Measurements from ENCODE around the gene CPSF4L. TPM values are rescaled to one million over a fixed set of nuclear protein-coding genes. Genes with fewer than 3 reads are reported as not detected.

CPSF4L gene
- total RNA-seq, 1 donor from 2014 or later, result not detected

DNA sequence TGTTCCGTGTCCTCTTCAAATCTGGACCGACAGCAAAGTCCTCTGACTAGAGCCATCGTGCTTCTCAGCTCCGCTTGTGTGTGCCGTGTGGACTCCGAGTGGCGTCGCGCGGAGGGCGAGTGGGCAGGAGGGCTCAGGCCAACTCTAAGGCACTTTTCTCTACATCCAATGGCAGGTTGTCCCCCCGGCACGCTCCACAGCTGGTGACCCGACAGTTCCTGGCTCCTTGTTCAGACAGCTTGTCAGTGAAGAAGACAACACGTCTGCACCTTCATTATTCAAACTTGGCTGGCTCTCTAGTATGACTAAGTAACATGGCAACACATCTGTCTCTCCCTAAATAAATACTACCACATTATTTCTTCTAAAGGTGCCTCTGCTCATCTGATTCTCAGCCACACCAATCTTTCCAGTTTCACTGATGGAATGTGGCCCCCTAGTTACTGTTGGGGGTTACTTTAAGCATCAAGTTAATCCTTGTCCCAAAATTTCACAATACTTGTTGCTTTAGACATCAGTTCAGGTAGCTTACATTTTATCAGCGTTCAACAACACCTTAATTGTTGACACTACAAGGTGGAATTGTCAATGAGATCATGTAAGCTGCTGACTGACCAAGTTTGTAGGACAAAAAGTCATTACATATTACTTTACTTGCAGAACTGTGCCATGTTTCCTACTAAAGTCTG lies 53.4 kb downstream of the CPSF4L start:
- DNase-seq (ENCODE audit: low spot score in 2 of 2) (no peak), FAIRE-seq (no peak)

DNA sequence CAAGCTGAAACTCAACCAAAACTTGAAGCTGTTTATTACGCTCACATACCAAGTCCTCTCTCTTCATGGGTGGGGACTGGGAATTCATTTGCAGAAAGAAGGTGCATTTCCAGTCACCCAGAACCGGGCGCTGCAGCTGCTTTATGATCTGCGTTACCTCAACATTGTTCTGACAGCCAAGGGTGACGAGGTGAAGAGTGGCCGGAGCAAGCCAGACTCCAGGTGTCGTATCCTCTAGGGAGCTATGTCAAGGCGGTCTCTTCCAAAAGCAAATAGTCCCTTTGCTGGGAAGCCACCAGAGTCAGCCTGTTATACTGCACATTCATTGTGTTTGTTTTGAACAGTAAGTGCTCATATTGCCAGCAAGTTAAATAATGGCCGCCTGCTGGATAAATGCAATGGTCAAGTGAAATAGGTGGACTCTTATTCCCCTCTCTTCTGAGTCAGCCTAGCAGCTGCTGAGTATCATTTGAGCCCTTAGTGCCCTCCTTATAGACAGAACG lies 56.2 kb downstream of the CPSF4L start:
- no peak for FAIRE-seq
- no peak for DNase-seq (ENCODE audit: low spot score in 2 of 2)

DNA sequence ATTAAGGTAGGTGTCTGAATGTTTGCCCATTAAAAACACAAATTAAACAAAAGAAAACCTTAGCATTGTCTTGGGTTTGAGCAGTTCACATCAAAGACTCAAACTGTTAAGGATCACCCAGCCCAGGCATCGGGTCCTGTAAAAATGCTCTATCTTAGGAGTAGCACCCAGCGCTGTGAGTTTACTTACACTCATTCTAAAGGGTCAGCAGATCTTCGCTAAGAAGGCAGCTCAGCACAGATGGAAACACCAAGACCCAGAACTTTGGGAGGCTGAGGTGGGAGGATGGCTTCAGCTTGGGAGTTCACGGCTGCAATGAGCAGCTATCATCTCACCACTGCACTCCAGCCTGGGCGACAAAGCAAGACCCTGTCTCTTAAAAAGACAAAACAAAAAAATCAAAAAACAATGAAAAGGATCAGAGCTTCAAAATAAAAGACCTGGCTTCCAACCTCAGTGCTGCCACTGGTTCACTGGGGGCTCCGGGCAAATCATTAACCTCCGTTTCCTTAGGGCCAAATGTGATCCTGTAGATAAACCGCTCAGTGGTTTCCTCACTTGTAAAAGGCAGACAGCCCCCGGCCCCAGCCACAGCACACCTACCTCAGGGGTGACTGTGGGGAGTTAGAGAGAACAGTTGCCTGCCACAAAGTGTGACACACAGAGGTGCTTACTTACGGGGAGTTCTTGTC lies 57.7 kb downstream of the CPSF4L start:
- DNase-seq (ENCODE audit: low spot score in 2 of 2) (no peak), FAIRE-seq (no peak)

DNA sequence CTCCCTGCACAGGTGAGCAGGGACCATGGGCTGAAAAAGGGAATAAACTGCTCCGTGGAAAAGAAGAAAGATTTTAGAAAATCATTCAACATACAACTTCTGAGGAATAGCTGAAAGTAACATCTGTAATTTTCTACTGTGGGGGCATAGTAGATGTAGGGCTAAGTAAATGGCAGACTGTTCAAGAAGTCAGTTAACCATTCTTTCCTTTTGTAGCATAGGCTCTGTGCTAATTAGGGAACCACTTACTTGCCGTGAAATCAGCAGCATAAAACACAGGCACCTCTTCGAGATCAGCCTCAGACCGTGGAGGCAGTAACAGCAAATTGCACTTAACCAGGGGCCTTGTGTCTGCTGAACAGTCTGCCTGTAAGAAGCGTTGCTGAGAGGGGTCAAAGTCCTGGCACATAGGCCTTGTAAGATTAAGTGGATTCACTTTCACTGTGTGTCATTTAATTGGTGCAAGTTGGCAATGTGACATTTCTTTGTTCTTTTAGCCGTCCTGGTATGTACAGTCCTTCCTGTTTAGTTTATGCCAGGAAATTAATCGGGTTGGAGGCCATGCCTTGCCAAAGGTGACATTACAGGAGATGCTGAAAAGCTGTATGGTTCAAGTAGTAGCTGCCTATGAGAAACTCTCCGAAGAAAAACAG lies 58.4 kb downstream of the CPSF4L start:
- no peak for FAIRE-seq

DNA sequence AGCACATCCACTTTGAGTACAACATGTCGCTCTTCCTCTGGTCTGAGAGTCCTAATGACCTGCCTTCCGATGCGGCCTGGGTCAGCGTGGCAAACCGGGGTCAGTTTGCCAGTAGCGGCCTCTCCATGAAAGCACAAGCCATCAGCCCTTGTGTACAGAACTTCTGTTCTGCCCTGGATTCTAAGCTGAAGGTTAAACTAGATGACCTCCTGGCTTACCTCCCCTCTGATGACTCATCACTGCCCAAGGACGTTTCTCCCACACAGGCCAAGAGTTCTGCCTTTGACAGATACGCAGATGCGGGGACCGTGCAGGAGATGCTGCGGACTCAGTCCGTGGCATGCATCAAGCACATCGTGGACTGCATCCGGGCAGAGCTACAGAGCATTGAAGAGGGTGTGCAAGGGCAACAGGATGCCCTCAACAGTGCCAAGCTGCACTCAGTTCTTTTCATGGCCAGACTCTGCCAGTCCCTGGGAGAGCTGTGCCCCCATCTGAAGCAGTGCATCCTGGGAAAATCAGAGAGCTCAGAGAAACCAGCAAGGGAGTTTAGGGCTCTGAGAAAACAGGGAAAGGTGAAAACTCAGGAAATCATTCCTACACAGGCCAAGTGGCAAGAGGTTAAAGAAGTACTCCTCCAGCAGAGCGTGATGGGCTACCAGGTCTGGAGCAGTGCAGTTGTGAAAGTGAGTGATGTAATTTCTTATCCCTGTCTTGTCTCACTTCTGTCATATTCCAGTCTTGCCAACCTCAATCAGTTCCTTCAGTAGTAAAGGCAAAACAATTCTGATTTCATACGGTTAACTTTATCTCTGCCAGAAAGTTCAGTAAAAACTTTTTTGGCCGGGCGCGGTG lies 60.2 kb downstream of the CPSF4L start:
- DNase-seq (ENCODE audit: low spot score in 2 of 2), result no peak
- no peak for FAIRE-seq

More for the DNA sequence above, 58.4 kb downstream of the CPSF4L start:
- no peak for DNase-seq (ENCODE audit: low spot score in 2 of 2)

DNA sequence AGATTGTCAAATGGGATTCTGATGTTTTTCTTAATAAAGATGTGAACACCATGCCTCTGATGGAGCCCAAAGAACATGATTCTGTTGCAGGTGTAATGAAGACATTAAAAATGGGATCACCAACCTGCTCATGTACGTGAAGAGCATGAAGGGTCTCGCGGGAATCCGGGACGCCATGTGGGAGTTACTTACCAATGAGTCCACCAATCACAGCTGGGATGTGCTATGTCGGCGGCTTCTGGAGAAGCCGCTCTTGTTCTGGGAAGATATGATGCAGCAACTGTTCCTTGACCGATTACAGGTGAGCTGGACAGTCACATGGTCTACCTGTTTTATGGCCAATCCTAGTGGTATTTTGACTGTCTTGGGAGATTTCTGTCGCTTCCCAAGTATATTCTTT lies 61.2 kb downstream of the CPSF4L start:
- FAIRE-seq (no peak), DNase-seq (ENCODE audit: low spot score in 2 of 2) (no peak)

DNA sequence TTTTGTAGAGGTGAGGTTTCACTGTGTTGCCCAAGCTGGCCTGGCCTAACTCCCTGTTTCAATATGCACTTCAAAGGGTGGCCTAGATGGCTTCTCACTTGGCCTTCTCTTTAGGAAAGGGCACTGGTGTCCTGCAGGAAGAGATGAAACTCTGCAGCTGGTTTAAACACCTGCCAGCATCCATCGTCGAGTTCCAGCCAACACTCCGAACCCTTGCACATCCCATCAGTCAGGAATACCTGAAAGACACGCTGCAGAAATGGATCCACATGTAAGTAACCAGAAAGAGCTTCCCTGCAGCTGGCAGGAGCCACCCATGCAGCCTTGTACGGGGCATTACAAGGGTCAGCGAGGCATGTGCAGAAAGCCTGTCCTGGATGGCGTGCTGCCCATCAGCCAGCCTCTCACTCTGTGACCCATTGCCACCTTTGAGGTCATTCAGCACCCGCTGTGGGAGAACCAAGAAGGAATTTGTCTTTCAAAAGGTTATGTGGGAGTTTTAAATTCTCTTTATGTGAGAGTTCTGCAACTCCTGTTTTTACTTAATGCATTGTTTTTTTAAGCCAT lies 61.8 kb downstream of the CPSF4L start:
- FAIRE-seq, result no peak

DNA sequence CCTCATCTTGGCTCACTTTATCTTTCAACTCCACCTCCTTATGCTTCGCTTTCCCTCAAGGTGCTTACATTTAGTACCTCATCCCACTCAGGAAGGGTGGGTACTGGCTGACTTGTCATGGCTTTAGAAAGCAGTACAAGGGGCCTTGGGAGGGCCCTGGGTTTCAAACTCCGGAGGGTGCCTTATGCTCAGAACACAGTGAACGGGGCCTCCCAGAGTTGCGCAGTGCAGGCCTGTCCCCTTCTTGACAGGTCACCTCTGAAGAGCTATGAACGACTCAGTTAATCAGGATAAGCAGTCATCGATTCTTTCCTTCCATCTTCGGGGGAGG lies 62.8 kb downstream of the CPSF4L start:
- no peak for DNase-seq (ENCODE audit: low spot score in 2 of 2)
- FAIRE-seq, result no peak

More for the DNA sequence above, 61.8 kb downstream of the CPSF4L start:
- no peak for DNase-seq (ENCODE audit: low spot score in 2 of 2)

Other genes with a start within 250 kb of the CPSF4L start
- 8.2 TPM for gene SLC39A11, start 169.2 kb downstream of the CPSF4L start, total RNA-seq
- gene SSTR2, start 96.9 kb downstream of the CPSF4L start, total RNA-seq, result 41.6 TPM
- gene COG1, start 68.8 kb downstream of the CPSF4L start, total RNA-seq, result 18.3 TPM
- gene CDC42EP4, start 50.1 kb upstream of the CPSF4L start, total RNA-seq, result 62.8 TPM

All from frontal cortex (tissue), 4 donors.